Measurements from ENCODE around the gene DNAAF8.
"Not testable (repeated sequence)": the region's sequence is repeated elsewhere in the genome, so short reads cannot be mapped to it uniquely, and the experiment has no call there.

DNAAF8 gene

DNA sequence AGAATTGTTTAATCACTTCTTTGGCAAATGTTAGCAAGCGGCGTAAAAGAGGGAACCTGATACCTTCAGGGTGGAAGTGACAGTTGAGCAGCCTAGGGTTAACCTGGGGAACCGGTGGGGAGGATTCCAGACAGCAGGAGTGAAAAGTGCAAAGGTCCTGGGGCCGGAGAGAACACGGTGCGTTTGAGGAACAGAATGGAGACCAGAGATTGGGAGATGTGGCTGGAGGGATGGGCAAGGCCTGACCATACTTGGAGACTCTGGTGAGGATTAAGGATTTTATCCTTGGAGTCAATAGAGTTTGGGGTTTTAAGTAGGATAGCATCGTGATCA is 34.9 kb downstream of the DNAAF8 start:
- DNase-seq (ENCODE audit: low read depth, low spot score), result no peak
- peak overlapping the region; percentile 81 for H3K4me3 ChIP-seq (ENCODE audit: low read length)

DNA sequence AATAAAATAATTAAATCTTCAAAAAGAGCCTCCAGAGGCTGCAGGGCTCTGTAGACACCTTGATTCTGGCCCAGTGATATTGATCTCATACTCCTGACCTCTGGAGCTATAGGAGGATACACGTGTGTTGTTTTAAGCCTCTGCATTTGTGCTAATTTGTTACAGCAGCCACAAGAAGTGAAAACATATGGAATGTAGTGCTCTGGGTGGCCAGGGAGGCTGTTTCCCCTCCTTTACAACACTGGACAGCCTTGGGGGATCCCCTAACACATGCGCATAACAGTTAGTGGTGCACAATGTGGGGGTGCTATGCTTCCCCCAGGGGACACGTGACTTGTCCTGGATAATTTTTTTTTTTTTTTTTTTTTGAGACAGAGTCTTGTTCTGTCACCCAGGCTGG is 37.3 kb downstream of the DNAAF8 start:
- no peak for DNase-seq (ENCODE audit: low read depth, low spot score)
- no peak overlapping the region for H3K4me3 ChIP-seq (ENCODE audit: low read length)

DNA sequence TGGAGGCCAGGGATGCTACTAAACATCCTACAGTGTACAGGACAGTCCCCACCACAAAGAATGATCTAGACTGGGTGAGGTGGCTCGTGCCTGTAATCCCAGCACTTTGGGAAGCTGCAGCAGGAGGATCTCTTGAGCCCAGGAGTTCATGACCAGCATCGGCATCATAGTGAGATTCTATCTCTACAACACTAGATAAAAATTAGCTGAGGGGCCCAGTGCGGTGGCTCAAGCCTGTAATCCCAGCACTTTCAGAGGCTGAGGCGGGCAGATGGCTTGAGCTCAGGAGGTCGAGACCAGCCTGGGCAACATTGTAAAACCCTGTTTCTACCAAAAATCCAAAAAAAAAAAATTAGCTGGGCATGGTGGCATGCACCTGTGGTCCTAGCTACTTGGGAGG is 38.0 kb downstream of the DNAAF8 start:
- no peak for DNase-seq (ENCODE audit: low read depth, low spot score)
- no peak overlapping the region for H3K4me3 ChIP-seq (ENCODE audit: low read length)

GRCh38 chr16:4775005-4775404 is 40.7 kb downstream of the DNAAF8 start:
- H3K4me3 ChIP-seq (ENCODE audit: low read length), result no peak overlapping the region
- DNase-seq (ENCODE audit: low read depth, low spot score), result no peak

GRCh38 chr16:4776141-4776705 is 41.9 kb downstream of the DNAAF8 start:
- H3K4me3 ChIP-seq (ENCODE audit: low read length), result no peak overlapping the region
- no peak for DNase-seq (ENCODE audit: low read depth, low spot score)

DNA sequence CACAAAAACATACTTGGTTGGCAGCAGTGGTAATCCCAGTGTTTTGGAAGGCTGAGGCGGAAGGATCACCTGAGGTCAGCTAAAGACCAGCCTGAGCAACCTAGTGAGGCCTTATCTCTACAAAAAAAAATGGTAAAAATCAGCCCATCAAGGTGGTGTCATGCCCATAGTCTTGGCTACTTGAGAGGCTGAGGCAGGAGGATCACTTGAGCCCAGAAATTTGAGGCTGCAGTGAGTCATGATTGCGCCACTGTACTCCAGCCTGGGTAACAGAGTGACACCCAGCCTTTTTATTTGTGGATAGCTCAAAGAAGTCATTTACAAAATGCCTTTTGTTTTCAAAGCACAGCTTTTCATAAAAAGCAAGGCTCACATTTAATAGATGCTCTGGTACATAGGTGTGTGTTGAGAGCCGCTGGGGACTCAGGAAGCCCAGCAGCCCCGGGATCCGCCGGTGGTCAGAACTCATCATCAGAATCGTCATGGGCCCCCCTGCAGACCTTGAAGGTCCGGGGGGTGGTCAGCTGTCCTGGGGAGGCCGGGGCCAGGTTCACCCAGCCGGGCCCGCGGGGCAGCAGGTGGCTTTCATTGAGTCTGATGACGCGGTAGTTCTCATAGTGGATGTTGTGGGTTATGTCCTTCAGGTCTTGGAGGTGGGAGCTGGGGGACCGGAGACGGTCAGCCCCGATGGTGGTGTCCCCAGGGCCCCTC is 43.2 kb downstream of the DNAAF8 start:
- H3K4me3 ChIP-seq (ENCODE audit: low read length), result no peak overlapping the region
- no peak for DNase-seq (ENCODE audit: low read depth, low spot score)

DNA sequence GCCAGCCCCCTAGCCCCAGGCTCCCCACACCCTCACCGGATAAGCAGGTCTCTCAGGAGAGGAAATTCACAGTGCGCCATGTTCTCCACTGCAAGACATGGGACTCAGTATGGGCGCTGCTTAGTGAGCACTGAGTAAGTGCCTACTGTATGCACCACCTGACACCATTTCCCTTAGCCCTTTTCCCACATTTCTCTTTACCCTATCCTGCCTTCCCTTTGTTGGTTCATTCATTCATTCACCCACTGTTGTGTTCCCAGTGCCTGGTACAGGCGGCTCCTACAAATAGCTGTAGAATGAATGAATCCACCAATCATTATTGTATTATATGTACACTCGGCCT is 43.7 kb downstream of the DNAAF8 start:
- no peak overlapping the region for H3K4me3 ChIP-seq (ENCODE audit: low read length)
- no peak for DNase-seq (ENCODE audit: low read depth, low spot score)

DNA sequence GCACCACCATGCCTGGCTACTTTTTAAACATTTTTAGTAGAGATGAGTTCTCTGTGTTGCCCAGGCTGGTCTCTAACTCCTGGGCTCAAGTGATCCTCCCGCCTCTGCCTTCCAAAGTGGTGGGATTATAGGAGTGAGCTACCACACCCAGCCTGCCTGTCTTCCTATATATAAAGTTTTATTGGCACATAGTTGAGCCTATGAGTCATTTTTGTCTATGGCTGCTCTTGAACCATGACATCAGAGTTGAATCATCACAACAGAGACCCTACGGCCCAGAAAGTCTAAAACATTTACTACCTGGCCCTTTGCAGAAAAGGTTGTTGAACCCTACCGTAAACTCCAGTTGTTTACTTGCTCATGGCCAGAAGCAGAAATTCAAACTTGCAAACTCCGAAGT is 45.9 kb downstream of the DNAAF8 start:
- no peak for DNase-seq (ENCODE audit: low read depth, low spot score)
- no peak overlapping the region for H3K4me3 ChIP-seq (ENCODE audit: low read length)

GRCh38 chr16:4783251-4783950 is 49.1 kb downstream of the DNAAF8 start:
- H3K4me3 ChIP-seq (ENCODE audit: low read length), result no peak overlapping the region

GRCh38 chr16:4783951-4784336 is 49.6 kb downstream of the DNAAF8 start:
- DNase-seq (ENCODE audit: low read depth, low spot score), result no peak
- no peak overlapping the region for H3K4me3 ChIP-seq (ENCODE audit: low read length)

More at GRCh38 chr16:4783251-4783950, 49.1 kb downstream of the DNAAF8 start:
- no peak for DNase-seq (ENCODE audit: low read depth, low spot score)

GRCh38 chr16:4784444-4784987 is 50.2 kb downstream of the DNAAF8 start:
- H3K4me3 ChIP-seq (ENCODE audit: low read length); DNase-seq (ENCODE audit: low read depth, low spot score): not testable (repeated sequence)

GRCh38 chr16:4785758-4786433 is 51.6 kb downstream of the DNAAF8 start:
- no peak for DNase-seq (ENCODE audit: low read depth, low spot score)
- no peak overlapping the region for H3K4me3 ChIP-seq (ENCODE audit: low read length)

- no peak for DNase-seq (ENCODE audit: low read depth, low spot score)
- H3K4me3 ChIP-seq (ENCODE audit: low read length), result no peak overlapping the region
Observed at GRCh38 chr16:4787068-4787467, 52.7 kb downstream of the DNAAF8 start.

- no peak for DNase-seq (ENCODE audit: low read depth, low spot score)
- H3K4me3 ChIP-seq (ENCODE audit: low read length), result no peak within 1 kb of the TSS
Observed at GRCh38 chr16:4787627-4788482, 53.5 kb downstream of the DNAAF8 start, which contains the start of gene SEPTIN12. Gene SEPTIN12, minus strand, starts transcription at chr16:4788345. Its CDS starts 700 bp downstream, at chr16:4787645.

DNA sequence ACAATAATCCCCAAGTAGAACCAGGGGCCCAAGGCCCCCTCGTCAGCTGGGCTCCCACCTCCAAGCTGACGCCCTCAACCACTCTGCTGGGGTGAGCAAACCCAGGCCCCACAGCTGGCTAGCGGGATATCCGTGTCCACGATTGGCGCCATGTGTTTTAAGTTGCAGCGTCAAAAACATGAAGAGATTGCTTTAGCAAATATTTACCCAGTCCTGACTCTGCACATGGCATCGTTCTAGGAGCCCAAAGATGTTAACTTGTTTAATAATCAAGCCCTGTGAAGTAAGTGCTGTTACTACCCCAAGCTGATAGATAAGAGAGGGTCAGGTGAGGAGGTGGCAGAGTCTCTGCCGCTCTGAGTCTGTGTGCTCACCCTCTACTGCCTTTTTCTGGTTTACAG is 54.2 kb downstream of the DNAAF8 start:
- DNase-seq (ENCODE audit: low read depth, low spot score), result no peak
- H3K4me3 ChIP-seq (ENCODE audit: low read length), result no peak overlapping the region

- no peak for DNase-seq (ENCODE audit: low read depth, low spot score)
- H3K4me3 ChIP-seq (ENCODE audit: low read length), result no peak overlapping the region
Observed at GRCh38 chr16:4788910-4789309, 54.6 kb downstream of the DNAAF8 start.

DNA sequence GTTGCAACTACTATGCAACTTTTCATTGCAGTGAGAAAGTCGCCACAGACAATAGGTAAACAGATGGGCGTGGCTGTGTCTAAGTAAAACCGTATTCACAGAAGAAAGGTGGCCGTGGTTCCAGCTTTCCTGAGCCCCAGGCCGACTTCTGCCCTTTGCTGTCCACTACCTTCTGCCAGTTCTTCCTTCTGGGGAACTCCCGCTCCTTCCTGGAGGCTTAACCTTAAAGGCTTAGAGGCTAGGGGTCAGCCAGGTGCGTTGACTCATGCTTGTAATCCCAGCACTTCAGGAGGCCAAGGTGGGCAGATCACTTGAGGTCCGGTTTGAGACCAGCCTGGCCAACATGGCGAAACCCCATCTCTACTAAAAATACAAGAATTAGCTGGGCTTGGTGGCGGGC is 55.9 kb downstream of the DNAAF8 start:
- H3K4me3 ChIP-seq (ENCODE audit: low read length), result no peak overlapping the region

DNA sequence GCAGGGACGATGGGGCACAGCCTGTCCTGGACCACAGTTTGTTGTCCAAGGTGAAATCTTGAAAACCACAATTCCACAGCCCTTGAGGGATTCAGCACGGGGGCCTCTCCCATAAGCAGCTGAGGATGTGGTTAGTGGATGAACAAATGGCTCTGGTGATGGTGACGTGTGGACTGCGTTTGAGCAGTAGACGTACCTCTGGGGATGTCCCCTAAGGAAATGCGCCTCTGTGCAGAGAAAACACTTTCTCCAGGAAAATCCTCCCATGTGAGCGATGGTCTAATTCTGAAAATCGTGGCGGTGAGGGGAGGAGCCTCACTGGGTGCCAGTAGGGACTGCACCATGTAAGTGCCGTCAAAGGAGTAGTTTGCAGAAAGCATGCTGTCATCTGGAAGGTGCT is 56.5 kb downstream of the DNAAF8 start:
- no peak for DNase-seq (ENCODE audit: low read depth, low spot score)
- no peak overlapping the region for H3K4me3 ChIP-seq (ENCODE audit: low read length)

More for the DNA sequence above, 55.9 kb downstream of the DNAAF8 start:
- no peak for DNase-seq (ENCODE audit: low read depth, low spot score)

- no peak for DNase-seq (ENCODE audit: low read depth, low spot score)
Observed at GRCh38 chr16:4792951-4793513, 58.7 kb downstream of the DNAAF8 start.

More at GRCh38 chr16:4792951-4793513, 58.7 kb downstream of the DNAAF8 start:
- no peak overlapping the region for H3K4me3 ChIP-seq (ENCODE audit: low read length)
